Progenitor cell of endocrine pancreas (in vitro differentiated cells): ENCODE measurements around the gene RNF152. TPM values are rescaled to one million over a fixed set of nuclear protein-coding genes. Genes with fewer than 3 reads are reported as not detected.
"Not testable (repeated sequence)": the region's sequence is repeated elsewhere in the genome, so short reads cannot be mapped to it uniquely, and the experiment has no call there.

ENCODE experiments used
- DNase-seq: peaks from one replicate; pipeline ENCODE4 v3.0.0; 2021; ENCODE audit warnings: low spot score; ENCODE audit not compliant: unreplicated experiment
- H3K27ac Mint-ChIP-seq: 2 replicates; pipeline ENCODE4 v1.8.0; 2021; ENCODE audit warnings: mild to moderate bottlenecking, moderate library complexity, mixed read lengths
- H3K27me3 Mint-ChIP-seq: 2 replicates; pipeline ENCODE4 v1.8.0; 2021; ENCODE audit warnings: mixed read lengths
- H3K36me3 Mint-ChIP-seq: 2 replicates; pipeline ENCODE4 v1.8.0; 2022; ENCODE audit warnings: mixed read lengths; ENCODE audit not compliant: insufficient read depth
- H3K4me1 Mint-ChIP-seq: 2 replicates; pipeline ENCODE4 v1.8.0; 2021; ENCODE audit warnings: low read depth, mixed read lengths
- H3K4me3 Mint-ChIP-seq: 2 replicates; pipeline ENCODE4 v1.8.0; 2021; ENCODE audit warnings: low read depth, mild to moderate bottlenecking, moderate library complexity, mixed read lengths
- H3K9me3 Mint-ChIP-seq: 2 replicates; pipeline ENCODE4 v1.8.0; 2021; ENCODE audit warnings: low read depth, mixed read lengths
- CTCF ChIP-seq: fragments of 200-600 bp; sonication (generic); IDR thresholded peaks from one replicate; pipeline ENCODE4 v1.5.0; 2021; ENCODE audit warnings: antibody characterized with exemption, mild to moderate bottlenecking; ENCODE audit not compliant: unreplicated experiment
- total RNA-seq: library from RNA; stranded (reverse); gene quantifications from 2 replicates; pipeline ENCODE4 v1.2.1, GENCODE V29; 2021

Gene RNF152
- total RNA-seq, 1 donor from 2014 or later, result 32.0 TPM

DNA sequence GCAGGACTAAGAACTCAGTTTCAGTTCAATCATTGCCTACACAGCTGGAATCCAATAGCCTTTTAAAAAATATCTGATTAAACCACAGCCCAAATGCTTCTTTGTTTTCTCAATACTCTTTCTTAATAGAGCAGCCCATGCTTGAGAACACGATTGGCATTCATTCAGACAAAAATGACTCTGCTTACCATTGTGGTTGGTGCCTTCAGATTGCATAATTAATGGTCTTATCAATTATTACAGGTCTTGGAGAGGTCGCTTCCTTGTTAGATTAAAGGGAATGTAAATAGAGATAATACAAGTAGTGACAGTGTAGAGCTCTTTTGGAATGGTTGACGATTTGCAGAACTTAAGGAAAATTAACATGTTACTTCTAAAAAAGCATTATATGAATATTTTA, 107.2 kb downstream of the RNF152 start:
- no peak for TF ChIP-seq CTCF
- H3K9me3 Mint-ChIP-seq, result peaks cover 9% of the 10 kb centered on the region
- no peak overlapping the region for H3K4me3 Mint-ChIP-seq
- peaks cover 7% of the 10 kb centered on the region for H3K36me3 Mint-ChIP-seq
- no peaks in the 10 kb centered on the region for H3K27me3 Mint-ChIP-seq
- peaks cover 31% of the 10 kb centered on the region for H3K4me1 Mint-ChIP-seq
- no peak overlapping the region for H3K27ac Mint-ChIP-seq
- no peak for DNase-seq

DNA sequence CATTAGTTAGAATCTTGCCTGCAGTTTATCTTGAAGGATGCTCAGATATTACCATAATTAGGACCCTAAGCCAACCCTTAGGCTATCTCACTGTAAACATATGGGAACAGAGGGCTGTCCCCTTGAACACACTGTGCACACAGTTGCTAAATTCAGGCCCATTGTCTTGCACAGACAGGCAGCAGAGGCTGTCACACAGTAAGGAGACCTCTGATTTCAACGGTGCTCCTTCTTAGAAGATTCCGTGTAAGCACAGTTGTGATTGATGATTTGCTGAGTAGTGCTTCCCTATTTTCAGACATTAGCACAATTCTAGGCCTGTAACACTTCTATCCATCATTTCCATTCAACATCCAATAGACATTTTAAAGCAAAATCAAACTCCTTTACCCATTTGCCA, 108.0 kb downstream of the RNF152 start:
- Mint-ChIP-seq H3K36me3 (peaks cover 7% of the 10 kb centered on the region), H3K27ac (no peak overlapping the region), H3K4me1 (peaks cover 28% of the 10 kb centered on the region), H3K4me3 (no peak overlapping the region), H3K9me3 (peaks cover 9% of the 10 kb centered on the region), H3K27me3 (no peaks in the 10 kb centered on the region)
- no peak for TF ChIP-seq CTCF
- no peak for DNase-seq

GRCh38 chr18:61782545-61782944, 110.3 kb downstream of the RNF152 start:
- Mint-ChIP-seq H3K4me3 (no peak overlapping the region), H3K27me3 (no peaks in the 10 kb centered on the region), H3K27ac (no peak overlapping the region), H3K9me3 (peaks cover 4% of the 10 kb centered on the region), H3K36me3 (peaks cover 5% of the 10 kb centered on the region), H3K4me1 (peaks cover 30% of the 10 kb centered on the region)
- DNase-seq, result no peak
- no peak for TF ChIP-seq CTCF

DNA sequence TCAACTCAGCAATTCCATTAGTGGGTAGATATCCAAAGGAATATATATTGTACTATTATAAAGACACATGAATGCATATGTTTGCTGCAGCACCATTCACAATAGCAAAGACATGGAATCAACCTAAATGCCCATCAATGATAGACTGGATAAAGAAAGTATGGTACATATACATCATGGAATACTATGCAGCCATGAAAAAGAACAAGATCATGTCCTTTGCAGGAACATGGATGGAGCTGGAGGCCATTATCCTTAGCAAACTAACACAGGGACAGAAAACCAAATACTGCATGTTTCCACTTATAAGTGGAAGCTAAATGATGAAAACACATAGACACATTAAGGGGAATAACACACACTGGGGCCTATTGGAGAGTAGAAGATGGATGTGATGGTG, 116.6 kb downstream of the RNF152 start:
- not testable (repeated sequence) for H3K27ac Mint-ChIP-seq, H3K4me1 Mint-ChIP-seq, DNase-seq, H3K4me3 Mint-ChIP-seq, H3K27me3 Mint-ChIP-seq, H3K36me3 Mint-ChIP-seq
- H3K9me3 Mint-ChIP-seq, result peaks cover 12% of the 10 kb centered on the region

- Mint-ChIP-seq H3K27ac (no peak overlapping the region), H3K4me1 (peaks cover 5% of the 10 kb centered on the region), H3K36me3 (peaks cover 6% of the 10 kb centered on the region), H3K9me3 (peaks cover 12% of the 10 kb centered on the region), H3K27me3 (no peaks in the 10 kb centered on the region), H3K4me3 (no peak overlapping the region)
- TF ChIP-seq CTCF, result no peak
- DNase-seq, result no peak
These were observed 118.0 kb downstream of the RNF152 start for GRCh38 chr18:61774846-61775245.

GRCh38 chr18:61772293-61772848, 120.4 kb downstream of the RNF152 start:
- peaks cover 16% of the 10 kb centered on the region for H3K9me3 Mint-ChIP-seq
- no peak overlapping the region for H3K4me3 Mint-ChIP-seq
- H3K27ac Mint-ChIP-seq, result no peak overlapping the region
- DNase-seq, result no peak
- no peak for TF ChIP-seq CTCF
- no peaks in the 10 kb centered on the region for H3K27me3 Mint-ChIP-seq
- H3K4me1 Mint-ChIP-seq, result peaks cover 9% of the 10 kb centered on the region
- H3K36me3 Mint-ChIP-seq, result peaks cover 6% of the 10 kb centered on the region
